Hippocampal formation (tissue), 2 donors: ENCODE results near the gene TMEM60.
"Not testable (repeated sequence)": the region's sequence is repeated elsewhere in the genome, so short reads cannot be mapped to it uniquely, and the experiment has no call there.

ENCODE experiments used
- DNase-seq, 2 donors: peaks; one replicate each; lab custom pipeline; 2025; lab: John Stamatoyannopoulos, UW

Gene TMEM60

DNA sequence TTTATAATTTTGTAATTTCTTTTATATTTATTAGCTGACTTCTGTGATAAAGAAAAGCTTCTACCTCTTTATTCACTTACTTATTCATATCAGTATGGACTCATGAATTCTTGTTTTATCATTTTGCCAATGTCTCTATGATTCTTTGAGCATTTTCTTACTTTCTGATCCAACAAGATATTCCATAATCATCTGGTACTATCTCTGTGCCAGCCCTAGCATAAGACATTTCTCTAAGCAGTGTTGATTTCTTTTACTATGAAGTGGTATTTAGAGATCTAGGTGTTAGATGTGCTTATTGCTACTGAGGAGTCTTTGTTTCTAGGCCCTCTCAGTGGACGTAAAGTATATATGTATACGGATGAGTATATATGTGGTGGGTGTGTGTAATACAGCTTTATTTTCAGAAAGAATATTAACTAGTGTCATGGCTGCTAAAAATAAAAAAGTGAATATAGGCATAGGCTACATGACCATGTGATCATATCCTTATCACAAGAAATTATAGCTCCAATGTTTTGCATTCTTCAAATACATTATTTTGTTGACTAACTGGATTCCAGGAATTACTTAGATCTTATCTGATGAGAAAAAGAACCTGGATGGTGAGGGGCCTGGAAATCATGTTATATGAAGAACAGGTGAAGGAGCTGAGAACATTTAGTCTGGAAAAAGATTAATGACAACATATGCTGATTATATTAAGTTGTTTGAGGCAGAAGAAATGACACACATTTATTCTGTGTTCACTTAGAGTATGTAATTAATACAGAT, 13.5 kb upstream of the TMEM60 start:
- no peak for DNase-seq

DNA sequence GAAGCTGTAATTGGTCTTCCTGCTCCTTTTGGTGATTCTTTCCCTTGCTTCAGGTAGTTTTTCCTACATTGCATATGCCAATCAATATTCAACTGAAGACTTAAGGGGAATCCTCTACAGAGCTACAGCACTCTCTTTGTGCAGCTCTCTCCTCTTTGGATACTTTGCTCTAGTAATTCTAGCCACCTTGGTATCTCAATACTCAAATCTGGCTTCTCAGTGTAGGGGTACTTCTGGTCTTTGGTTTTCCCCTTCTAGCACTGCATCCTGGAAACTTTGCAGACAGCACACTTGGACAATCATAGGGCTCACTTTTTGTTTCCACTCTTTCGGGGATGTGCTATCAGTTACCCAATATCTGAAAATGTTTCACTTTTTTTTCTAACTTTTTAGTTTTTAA, 10.3 kb upstream of the TMEM60 start:
- no peak for DNase-seq

DNA sequence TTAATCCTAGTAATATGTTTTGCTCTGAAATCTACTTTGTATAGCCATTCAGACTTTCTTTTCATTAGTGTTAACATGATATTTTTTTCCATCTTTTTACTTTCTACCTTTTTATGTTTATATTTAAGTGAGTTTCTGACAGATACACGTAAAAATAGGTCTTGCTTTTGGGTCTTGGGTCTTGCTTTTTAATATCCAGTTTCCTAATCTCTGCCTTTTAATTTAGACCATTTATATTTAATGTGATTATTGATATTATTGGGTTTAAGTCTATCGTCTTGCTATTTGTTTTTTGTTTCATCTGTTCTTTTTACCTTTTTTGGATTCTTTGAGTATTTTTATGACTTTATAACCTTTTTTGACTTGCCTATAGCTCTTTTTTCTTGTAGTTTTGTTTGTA, 8.2 kb upstream of the TMEM60 start:
- DNase-seq: no peak

DNA sequence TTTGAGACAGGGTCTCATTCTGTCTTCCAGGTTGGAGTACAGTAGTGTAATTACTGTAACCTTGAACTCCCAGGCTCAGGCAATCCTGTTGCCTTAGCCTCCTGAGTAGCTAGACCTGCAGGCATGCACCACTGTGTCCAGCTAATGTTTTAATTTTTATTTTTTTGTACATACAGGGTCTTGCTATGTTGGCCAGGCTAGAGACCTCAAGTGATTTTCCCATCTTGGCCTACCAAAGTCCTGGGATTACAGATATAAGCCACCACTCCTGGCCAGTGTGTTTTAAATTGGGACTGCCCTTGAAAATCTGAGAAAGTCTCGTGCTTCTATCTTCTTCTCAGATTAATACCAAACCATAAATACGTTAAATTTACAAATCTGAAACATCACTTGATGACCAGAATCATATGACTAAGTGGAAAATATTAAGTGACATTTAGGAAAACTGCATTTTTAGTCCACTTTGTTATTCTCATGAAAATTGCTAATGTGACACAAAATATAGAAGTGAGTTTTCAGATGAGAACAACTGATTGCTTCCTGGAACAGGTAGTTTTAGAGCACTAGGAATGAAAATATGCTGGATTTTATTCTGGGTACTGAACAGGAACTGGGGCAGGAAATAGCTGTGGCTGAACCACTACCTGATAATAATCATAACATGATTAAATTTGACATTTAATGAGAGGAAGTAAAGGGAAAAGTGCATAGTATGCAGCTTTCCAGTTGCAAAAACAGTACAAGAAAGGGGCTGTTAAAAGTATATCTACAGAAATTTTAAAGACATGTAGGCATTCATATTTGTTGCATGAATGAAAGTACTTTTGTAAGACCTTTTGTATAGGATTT, 4.5 kb upstream of the TMEM60 start:
- no peak for DNase-seq

DNA sequence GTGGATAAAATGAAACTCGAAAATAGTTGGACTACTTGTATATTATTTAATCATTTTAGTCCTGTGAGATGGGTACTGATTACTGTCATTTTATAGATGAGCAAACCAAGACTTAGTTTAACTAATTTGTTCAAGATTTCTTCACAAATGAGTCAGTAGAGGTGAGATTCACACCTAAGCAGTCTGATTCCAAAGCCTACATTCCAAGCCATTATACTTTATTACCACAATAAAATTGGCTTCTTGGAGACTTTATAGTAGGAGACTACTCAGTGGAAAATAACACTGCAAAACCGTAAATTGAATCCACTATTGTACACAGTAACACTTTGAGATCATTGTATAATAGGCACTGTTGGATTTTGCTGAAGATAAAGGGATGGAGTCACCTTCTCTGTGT, 2.5 kb upstream of the TMEM60 start:
- no peak for DNase-seq

DNA sequence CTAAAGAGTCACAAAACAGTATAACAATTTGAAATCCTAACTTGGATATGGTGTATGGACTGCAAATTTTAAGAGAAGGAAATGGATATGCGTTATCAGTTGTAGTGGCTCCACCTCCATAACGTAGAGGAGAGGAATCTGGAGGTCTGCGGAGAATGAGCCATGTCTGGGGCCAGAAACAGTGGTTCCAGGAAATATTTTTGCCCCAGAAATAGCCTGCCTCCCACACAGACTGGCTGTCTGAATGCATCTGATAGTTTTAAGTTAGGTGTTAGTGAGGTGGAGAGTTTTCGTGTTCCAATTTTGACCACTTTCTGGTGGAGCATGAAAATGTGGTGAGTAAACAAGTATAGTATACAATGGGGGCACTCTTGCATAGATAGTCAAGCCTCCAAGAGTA, 1.9 kb upstream of the TMEM60 start:
- no peak for DNase-seq

DNA sequence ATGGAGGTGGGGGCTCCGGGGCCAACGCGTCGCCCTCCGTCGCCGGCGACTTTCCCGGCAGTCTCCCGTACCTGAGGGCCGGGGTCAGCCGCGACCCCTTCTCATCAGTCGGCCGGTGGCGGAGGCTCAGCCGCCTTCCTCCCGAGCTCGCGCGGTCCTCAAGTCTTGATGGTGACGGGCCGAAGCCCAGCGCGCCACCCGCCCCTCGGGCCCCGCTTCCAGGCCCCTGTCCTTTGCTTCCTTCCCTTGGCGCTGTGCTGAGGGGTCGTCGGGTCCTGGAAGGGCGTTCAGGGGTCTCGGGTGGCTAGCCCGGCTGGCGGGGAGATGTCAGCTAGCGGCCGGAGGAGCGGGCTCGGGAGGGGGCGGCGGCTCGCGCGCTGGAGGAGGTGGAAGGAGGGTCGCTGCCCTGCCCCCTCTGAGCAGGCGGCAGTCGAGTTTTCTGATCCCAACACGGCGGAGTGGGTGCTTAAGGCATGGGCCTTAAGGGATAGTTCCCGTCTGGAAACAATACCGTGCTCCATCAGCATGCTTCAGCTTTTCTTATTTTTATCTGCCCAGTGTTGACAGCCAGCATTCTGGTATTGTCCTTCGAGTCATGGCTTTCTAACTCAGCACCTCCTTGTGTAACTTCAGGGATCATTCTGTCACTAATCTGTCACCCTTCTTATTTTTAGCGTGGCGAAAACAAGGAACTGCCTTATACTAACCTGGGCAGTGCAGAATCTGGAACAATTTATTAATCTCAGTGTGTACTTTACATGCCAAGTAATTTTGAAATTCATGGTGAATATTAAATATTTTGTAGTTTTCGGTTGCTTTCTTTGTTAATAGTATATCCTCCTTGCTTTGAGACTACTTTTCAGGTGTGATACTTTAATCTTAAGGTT, 1.1 kb upstream of the TMEM60 start:
- DNase-seq: peak in 1 of 2 donors; percentile 41

DNA sequence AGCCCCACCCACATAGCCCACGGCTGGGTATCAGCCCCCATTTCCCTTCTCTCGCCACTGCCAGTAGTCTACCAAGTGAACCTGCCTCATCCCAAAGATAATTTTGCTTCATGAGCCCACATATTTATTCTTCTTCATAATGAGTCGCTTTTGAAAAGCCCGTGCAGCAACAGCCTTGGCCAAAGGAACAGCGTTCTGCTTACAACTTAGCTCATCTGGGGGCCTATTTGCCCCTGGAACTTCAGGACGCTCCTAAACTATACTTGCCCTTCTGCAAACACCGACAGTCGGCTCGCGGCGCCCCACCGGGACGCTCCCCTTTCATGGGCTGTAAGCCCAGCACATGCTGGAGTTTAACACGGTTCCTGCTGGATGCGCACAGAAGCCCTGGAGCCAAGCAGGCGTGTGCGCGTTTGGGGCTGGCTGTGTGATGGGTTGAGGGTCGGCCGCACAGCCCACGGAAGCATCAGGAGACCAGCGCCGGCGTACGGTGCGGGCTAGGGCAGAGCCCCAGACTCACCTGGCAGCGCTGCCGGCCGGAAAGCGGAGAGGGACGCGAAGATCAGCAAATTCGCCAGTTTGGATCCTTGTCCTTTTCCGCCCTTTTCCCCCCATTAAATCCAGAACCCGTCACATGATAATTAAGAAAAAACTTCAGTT, 370 bp downstream of the TMEM60 start:
- DNase-seq: peak in 1 of 2 donors; percentile 52

DNA sequence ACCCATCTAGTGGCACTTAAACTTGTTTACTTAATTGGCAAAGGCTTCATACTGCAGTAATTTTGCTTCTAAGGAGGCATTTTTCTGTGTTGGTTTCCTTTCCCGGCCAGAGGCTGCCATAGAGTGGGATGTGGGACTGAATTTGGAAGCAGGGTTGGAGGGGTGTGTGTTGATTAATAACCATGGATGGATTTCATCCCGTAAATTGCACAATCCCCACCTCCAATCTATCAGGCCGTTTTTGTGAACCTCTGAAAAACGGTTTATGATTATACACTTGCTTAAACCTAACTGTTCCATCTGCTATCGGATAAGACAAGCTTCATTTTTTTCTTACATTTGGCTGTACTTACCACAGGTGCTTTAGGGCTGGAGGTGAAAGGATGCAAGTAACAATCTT, 1.3 kb downstream of the TMEM60 start:
- no peak for DNase-seq

DNA sequence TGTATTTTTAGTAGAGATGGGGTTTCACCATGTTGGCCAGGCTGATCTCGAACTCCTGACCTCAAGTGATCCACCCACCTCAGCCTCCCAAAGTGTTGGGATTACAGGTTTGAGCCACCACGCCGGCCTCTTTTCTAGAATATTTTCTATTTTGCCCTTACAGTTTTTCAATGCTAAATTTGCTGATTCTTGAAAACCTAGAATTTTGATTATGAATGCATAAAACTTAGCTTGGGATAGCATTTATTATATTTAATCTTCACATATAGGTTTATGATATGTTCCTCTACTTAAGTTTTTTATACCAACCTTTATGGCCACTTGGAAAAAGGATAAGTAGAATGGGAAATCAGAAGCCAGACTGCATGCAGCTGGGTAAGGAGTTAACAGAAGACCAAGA, 2.1 kb downstream of the TMEM60 start:
- DNase-seq: no peak

DNA sequence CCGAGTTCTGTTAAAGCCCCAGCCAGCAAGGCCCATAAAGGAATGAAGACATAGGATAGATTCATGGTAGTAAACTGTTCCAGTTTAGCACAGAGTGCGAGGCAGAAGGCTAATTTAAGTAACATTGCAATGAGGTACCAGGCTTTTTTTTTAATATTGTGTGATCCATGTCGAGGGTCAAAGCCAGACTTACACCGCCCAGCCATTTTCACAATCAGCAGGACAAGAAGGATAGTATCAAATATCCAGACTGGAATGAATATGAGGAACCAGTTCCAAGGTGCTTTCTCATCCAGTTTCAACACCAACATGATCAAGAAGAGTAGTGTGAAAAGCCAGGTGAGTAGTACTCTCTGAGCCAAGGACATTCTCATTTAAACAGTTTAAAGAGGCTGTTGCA, 4.2 kb downstream of the TMEM60 start:
- DNase-seq: no peak

DNA sequence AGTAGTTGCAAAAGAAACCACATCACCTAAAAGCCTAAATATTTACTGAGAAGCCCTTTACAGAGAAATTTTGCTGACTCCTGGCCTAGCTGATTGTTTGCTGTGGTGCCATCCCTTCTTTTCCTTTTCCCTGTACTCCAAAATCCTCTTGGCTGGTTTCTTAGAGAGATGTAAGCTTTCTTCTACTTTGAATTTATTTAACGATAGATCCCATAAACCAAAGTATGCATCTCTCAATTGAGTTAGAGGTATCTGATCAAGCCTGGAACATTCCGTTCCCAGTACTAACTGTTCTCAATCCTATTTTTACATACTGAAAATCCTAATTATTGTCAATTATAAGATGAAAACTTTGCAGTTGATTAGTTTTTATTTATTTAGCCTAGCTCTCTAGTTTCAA, 6.3 kb downstream of the TMEM60 start:
- no peak for DNase-seq

DNA sequence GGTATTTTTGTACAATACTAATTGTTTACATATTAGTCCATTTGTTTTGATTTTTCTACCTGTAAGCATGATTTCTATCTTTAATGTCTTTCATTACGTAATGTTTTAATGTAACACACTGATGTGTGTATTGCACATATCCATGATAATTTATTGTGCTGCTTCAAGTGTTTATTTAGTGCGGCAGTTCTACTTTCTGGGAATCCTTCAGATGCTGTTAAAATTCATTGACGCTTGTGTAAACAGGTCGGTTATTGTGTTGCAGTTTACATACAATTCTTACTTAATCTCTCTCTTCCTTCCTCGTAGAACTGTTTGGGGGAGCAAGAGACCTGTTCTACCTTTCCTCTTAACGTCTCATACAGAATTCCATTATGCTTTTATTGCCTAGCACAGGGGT, 6.9 kb downstream of the TMEM60 start:
- DNase-seq: no peak

DNA sequence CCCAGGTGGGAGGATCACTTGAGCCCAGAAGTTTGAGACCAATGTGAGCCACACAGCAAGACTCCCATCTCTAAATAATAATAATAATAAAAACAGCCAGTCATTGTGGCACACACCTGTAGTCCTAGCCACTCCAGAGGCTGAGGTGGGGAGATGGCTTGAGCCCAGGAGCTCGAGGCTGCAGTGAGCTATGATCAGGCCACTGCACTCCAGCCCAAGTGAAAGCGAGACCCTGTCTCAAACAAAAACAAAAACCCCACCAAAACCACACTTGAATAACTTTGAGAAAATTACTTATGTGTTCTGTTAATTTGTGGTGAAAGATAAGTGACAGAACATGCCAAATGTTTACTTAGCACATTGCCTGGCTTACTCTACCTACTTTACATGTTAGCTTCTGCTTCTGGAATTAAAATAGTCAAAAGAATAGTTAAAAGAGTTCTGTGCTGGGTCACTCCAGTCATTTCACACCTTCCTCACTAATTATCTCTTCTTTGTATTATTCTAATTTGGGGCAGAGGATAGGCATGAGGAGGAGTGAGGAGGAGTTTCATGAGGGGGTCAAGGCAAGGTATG, 9.8 kb downstream of the TMEM60 start:
- DNase-seq: no peak

DNA sequence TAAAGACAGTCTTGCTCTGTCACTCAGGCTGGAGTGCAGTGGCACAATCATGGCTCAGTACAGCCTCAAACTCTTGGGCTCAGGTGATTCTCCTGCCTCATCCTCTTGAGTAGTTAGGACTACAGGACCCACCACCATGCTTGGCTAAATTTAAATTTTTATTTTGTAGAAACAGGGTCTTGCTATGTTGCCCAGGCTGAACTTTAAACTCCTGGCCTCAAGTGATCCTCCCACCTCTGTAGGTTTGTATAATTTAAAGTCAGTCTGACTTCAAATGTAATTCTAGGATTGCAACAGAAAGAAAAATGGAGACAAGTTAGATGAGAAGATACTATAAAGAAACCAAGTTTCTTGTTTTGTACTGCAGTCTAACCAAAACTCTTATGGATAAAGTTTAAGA, 11.5 kb downstream of the TMEM60 start:
- DNase-seq: no peak

DNA sequence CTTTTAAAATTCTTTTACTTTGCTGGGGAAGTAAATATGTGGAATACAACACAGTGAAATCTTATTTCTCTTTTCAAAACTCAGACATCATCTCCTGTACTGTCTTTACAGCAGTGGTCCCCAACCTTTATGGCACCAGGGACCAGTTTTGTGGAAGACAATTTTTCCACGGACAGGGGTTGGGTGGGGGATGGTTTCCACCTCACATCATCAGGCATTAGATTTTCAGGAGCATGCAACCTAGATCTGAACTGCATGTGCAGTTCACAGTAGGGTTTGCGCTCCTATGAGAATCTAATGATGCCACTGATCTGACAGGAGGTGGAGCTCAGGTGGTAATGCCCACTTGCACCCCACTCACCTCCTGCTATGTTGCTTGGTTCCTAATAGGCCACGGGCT, 12.2 kb downstream of the TMEM60 start:
- DNase-seq: no peak

DNA sequence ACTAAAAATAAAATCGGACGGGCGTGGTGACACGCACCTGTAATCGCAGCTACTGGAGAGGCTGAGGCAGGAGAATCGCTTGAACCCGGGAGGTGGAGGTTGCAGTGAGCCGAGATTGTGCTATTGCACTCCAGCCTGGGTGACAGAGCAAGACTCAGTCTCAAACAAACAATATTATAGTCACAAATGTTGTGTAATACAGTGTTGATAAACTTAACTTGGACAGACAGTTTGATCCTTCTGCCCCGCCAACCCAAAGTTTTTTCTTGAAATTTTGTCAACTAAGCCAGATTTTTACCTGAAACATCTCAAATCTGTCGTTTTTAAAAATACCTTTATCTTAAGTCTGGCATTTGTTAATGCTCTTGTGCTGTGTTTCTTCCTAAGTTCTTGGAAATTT, 13.8 kb downstream of the TMEM60 start:
- not testable (repeated sequence) for DNase-seq

DNA sequence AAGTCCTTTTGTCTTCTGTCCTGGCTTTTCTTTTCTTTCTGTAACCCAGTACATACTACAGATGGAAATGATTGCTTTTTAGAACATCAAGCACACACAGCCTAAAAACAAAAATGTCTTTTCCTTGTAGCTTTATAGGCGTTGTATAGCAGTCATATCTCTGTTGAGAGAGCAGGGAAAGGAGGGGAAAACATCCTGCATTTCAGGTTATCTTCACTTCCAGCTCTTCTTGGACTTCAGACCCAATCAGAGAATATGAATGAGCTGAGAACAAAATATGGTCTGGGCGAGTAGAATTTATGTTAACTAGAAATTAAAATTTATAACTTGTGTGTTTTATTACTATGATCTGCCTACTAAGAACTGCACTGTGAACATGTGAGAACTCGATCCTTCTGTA, 14.7 kb downstream of the TMEM60 start:
- no peak for DNase-seq

DNA sequence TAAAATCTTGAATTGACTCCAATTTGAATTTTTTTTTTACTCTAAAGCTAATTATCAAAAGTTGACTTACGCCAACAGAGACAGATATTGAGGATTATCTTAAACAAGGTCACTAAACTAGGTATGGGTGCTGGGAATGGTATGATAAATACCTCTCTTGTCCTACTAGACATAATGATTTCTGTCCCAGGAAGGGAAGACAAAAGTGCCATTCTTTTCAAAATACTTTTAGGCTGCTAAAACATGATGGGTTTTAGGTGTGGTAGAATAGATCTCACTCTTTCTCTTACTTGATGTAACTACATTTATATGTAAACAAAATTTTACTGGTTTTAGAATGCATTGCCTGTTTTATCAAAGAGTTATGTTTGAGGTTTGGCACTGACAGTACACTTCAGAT, 15.1 kb downstream of the TMEM60 start:
- DNase-seq: no peak

DNA sequence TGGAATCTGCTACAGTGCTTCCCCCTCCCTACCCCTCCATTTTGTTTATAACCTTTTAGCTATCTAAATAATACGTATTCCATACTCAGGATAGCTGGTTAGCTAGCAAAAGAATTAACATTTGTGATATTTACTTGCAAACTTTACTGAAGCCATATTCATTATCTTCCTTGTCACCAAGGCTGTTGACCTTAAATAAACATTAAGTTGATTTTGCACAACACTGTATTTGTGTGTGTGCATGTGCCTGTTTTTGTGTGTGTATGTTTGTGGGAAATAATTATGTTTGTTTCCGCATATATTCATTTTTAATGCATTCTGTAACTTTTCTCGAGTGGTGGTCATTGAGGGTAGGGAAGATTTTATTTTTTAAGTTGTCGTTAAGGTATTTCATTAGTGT, 15.9 kb downstream of the TMEM60 start:
- no peak for DNase-seq

DNA sequence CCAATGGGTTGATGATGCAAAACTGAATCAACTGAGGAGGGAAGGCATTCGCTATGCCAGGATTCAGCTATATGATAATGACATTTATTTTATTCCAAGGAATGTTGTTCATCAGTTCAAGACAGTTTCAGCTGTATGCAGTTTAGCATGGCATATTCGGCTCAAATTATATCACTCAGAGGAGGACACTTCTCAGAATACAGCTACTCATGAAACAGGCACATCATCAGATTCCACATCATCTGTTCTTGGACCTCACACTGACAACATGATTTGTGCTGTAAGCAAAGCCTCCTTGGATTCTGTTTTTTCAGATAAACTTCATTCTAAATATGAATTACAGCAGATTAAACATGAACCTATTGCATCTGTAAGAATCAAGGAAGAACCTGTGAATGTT, 19.7 kb downstream of the TMEM60 start:
- no peak for DNase-seq

DNA sequence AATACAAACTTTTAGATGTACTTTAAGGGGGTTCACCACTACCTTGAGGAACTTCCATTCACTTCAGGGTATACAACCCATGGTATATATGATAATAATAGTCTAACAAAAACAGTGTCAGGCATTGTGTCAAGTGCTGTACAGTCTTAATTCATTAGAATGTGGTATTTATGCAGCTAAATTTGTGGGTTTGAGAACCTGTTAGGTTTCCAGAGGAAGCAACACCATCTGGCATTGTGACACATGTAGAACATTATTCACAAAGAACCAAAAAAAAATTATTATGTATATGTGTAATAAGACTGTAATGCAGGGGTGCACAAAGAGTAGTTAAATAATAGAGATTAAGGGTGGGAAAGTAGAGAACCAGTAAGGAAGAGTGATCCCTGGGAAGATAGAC, 26.3 kb downstream of the TMEM60 start:
- DNase-seq: no peak
